Erythroblast (primary cell): ENCODE data around the gene XAF1.

Experiments used
- GATA1 ChIP-seq: IDR thresholded peaks from 2 replicates; pipeline ENCODE4 v1.6.1; 2011; ENCODE audit warnings: low read depth, mild to moderate bottlenecking, control low read depth, low read length, moderate library complexity
- POLR2A ChIP-seq: IDR thresholded peaks from 2 replicates; pipeline ENCODE4 v1.6.1; 2011; ENCODE audit warnings: mild to moderate bottlenecking, low read length

- no peak for TF ChIP-seq POLR2A
- no peak for TF ChIP-seq GATA1
These were observed 31.3 kb downstream of the XAF1 start for GRCh38 chr17:6787081-6787693.
